ENCODE measurements around the gene TBR1. TPM values are rescaled to one million over a fixed set of nuclear protein-coding genes. Genes with fewer than 3 reads are reported as not detected.

Gene TBR1
- total and polyA plus RNA-seq, 4 donors = under 0.01 TPM; not detected in 3

GRCh38 chr2:161415034-161415986, 787 bp upstream of the TBR1 start:
- TF ChIP-seq FOXA2 (IDR thresholded peaks at IDR 0.05) = no peak
- no peak for TF ChIP-seq YY1 (IDR thresholded peaks at IDR 0.05)
- TF ChIP-seq EGR1 (IDR thresholded peaks at IDR 0.05; ENCODE audit: low read depth in 2 of 2) = no peak
- no peak for TF ChIP-seq HNF4G (IDR thresholded peaks at IDR 0.05)
- no peak for TF ChIP-seq JUND (IDR thresholded peaks at IDR 0.05)
- TF ChIP-seq REST (IDR thresholded peaks at IDR 0.05) = no peak
- no peak for TF ChIP-seq HNF4A (conservative IDR thresholded peaks at IDR 0.05)
- H3K27ac ChIP-seq (ENCODE audit: low read depth in 1 of 2, low read length in 2 of 2) = no peak overlapping the region
- WGBS = 7% methylated on average over 29 of the region's 29 CpGs
- H3K9ac ChIP-seq (ENCODE audit: low read depth in 1 of 2, low read length in 2 of 2) = no peak overlapping the region
- H3K4me1 ChIP-seq (ENCODE audit: control insufficient read depth in 4 of 4, insufficient read depth in 4 of 4, low read length in 3 of 4) = peaks cover 21 to 45% (median 29%) of the 10 kb centered on the region in 4 donors
- no peak for DNase-seq (ENCODE audit: low spot score)
- no peaks in the 10 kb centered on the region for H3K9me3 ChIP-seq (ENCODE audit: control insufficient read depth in 4 of 4, low read length in 3 of 4)
- peak overlapping the region in 1 of 3 donors; percentile 52 for H3K4me3 ChIP-seq (ENCODE audit: low read depth in 1 of 3, low read length in 3 of 3)
- peaks cover 0 to 3% (median 1%) of the 10 kb centered on the region in 4 donors for H3K36me3 ChIP-seq (ENCODE audit: control insufficient read depth in 4 of 4, insufficient read depth in 3 of 4, low read depth in 1 of 4, low read length in 3 of 4)
- peaks cover 0 to 17% (median 7%) of the 10 kb centered on the region in 4 donors for H3K27me3 ChIP-seq (ENCODE audit: control insufficient read depth in 4 of 4, insufficient read depth in 4 of 4, low read length in 3 of 4)

GRCh38 chr2:161416708-161417437, 776 bp downstream of the TBR1 start:
- Histone ChIP-seq H3K27ac (ENCODE audit: low read depth in 1 of 2, low read length in 2 of 2) (no peak overlapping the region), H3K4me3 (ENCODE audit: low read depth in 1 of 3, low read length in 3 of 3) (no peak overlapping the region), H3K9ac (ENCODE audit: low read depth in 1 of 2, low read length in 2 of 2) (no peak overlapping the region), H3K4me1 (ENCODE audit: control insufficient read depth in 4 of 4, insufficient read depth in 4 of 4, low read length in 3 of 4) (peaks cover 21 to 45% (median 29%) of the 10 kb centered on the region in 4 donors), H3K27me3 (ENCODE audit: control insufficient read depth in 4 of 4, insufficient read depth in 4 of 4, low read length in 3 of 4) (peaks cover 0 to 20% (median 13%) of the 10 kb centered on the region in 4 donors), H3K36me3 (ENCODE audit: control insufficient read depth in 4 of 4, insufficient read depth in 3 of 4, low read depth in 1 of 4, low read length in 3 of 4) (no peaks in the 10 kb centered on the region), H3K9me3 (ENCODE audit: control insufficient read depth in 4 of 4, low read length in 3 of 4) (no peaks in the 10 kb centered on the region)
- 9% methylated on average over 41 of the region's 41 CpGs for WGBS
- TF ChIP-seq SP1 (IDR thresholded peaks at IDR 0.05) (no peak), RXRA (IDR thresholded peaks at IDR 0.05) (no peak), ATF3 (IDR thresholded peaks at IDR 0.05) (no peak), GABPA (IDR thresholded peaks at IDR 0.05 in 1 of 2, conservative IDR thresholded peaks at IDR 0.05 in 1 of 2) (no peak), RAD21 (IDR thresholded peaks at IDR 0.05) (no peak)
- DNase-seq (ENCODE audit: low spot score) = no peak

Data from liver (tissue), 9 donors.